Left forelimb (tissue), 1 donor: ENCODE data around the gene TMEM184B.

Experiments used
- DNase-seq: peaks from one replicate; pipeline ENCODE4 v3.0.0-alpha.2; 2018; ENCODE audit warnings: low spot score

Gene TMEM184B

DNA sequence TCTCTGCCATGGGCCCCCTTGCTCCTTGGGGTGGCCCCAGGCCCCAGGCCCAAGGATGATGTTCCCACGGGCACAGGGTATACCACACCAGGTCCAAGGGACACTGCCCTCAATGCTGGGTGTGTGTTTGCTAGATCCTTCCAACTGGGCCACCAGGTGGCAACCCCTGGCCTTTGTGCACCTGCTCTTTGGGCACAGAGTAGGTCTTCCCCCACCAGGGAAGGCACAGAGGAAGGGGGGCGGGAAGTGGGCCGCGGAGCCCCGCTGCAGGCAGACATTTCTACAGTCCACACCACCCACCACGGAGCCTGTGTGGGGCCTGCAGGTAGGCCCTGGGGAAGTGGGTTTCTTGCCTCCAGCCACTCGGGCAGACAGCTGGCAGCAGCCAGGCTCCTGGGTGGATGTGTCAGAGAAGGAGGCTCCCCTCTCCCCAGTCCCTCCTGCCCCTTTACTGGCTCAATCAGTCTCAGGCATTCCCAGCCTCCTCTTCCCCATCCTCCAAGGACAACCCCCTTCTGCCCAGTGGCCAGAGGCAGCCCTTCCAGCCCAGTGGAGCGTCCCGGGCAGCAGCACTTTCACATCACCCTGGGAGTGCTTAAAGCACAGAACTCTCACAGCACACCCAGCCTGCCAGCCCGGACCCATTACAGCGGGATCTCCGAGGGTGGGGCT lies 49.4 kb downstream of the TMEM184B start:
- no peak for DNase-seq

DNA sequence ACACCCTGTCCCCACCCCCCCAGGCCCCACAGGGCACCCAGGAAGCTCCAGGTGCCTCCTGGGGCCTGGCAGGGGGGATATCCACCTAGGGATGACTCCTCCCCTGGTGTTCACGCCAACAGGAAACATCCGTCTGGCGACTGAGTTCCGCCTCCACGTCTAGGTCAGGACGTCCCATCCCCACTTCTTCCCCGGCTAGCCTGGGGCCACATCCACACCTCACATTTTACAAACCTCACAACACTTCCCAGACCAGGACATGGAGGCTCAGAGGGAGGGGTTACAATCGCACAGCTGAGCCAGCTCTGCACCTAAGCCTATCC lies 50.1 kb downstream of the TMEM184B start:
- DNase-seq, result no peak

- no peak for DNase-seq
Measured at GRCh38 chr22:38221908-38222796, 50.7 kb downstream of the TMEM184B start.

- DNase-seq, result no peak
Measured at GRCh38 chr22:38221407-38221806, 51.4 kb downstream of the TMEM184B start.

- DNase-seq, result no peak
Measured at GRCh38 chr22:38220653-38221386, 52.0 kb downstream of the TMEM184B start.

GRCh38 chr22:38220163-38220562 lies 52.6 kb downstream of the TMEM184B start:
- DNase-seq, result no peak

DNA sequence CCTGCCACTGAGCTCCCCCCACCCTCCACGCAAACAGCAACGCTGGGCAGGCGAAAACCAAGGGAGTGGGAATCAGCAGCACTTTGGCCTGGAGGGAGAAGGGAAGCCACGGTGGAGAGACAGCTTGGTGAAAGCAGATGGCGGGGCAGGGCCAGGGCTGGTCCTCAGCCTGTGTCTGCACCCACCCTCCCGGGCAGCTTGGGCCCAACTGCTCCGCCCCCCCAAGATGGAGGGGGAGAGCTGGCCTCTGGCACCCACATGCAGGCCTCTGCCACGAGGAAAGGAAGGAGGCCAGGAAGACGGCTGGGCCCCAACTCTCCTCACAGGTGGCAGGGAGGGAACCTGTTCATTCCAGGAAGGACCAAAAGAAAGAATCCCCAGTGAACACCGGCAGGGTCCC lies 53.2 kb downstream of the TMEM184B start:
- no peak for DNase-seq

GRCh38 chr22:38218661-38219622 lies 53.9 kb downstream of the TMEM184B start:
- DNase-seq, result no peak

- DNase-seq, result no peak
Measured at GRCh38 chr22:38215156-38216038, 57.4 kb downstream of the TMEM184B start.

DNA sequence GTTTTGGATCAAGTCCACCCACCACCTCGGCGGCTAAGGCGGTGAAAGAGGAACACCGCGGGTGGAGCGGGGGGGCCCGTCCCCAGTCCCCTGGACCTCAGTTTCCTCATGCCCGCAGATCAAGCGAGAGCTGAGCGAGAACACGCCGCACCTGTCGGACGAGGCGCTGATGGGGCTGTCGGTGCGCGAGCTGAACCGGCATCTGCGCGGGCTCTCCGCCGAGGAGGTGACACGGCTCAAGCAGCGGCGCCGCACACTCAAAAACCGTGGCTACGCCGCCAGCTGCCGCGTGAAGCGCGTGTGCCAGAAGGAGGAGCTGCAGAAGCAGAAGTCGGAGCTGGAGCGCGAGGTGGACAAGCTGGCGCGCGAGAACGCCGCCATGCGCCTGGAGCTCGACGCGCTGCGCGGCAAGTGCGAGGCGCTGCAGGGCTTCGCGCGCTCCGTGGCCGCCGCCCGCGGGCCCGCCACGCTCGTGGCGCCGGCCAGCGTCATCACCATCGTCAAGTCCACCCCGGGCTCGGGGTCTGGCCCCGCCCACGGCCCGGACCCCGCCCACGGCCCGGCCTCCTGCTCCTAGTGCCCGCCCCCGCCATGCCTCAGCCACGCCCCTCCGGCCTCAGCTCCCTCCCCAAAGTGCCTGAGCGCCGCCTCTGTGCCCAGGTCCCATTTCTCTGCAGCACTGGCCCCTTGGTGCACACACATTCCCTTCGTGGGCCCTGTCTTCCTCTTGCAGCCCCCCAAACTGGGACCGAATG lies 58.3 kb downstream of the TMEM184B start:
- peak; percentile 80 for DNase-seq

- no peak for DNase-seq
Measured at GRCh38 chr22:38213990-38214301, 58.9 kb downstream of the TMEM184B start.

GRCh38 chr22:38213319-38213989 lies 59.4 kb downstream of the TMEM184B start:
- no peak for DNase-seq

GRCh38 chr22:38212442-38212841 lies 60.4 kb downstream of the TMEM184B start:
- DNase-seq, result no peak

DNA sequence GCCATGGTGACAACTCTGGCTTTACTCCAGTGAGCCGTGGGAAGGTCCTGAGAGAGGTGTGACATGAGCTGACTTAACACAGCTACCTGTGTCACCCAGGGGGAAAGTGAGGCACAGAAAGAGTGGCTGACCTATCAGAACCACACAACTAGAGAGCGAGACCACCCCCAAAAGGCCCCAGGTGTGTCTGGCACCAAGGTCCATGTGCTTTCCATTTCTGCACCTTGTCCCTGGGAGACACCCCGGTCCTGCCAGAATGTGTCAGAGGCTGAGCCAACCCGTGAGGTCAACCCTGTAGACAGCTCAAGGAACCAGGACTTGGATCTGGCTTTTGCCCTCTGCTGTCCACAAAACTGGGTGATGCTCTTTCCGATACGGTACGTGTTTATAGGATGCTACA lies 61.3 kb downstream of the TMEM184B start:
- DNase-seq, result no peak

GRCh38 chr22:38208551-38208968 lies 64.2 kb downstream of the TMEM184B start:
- no peak for DNase-seq

GRCh38 chr22:38207898-38208432 lies 64.8 kb downstream of the TMEM184B start:
- peak; percentile 45 for DNase-seq

DNA sequence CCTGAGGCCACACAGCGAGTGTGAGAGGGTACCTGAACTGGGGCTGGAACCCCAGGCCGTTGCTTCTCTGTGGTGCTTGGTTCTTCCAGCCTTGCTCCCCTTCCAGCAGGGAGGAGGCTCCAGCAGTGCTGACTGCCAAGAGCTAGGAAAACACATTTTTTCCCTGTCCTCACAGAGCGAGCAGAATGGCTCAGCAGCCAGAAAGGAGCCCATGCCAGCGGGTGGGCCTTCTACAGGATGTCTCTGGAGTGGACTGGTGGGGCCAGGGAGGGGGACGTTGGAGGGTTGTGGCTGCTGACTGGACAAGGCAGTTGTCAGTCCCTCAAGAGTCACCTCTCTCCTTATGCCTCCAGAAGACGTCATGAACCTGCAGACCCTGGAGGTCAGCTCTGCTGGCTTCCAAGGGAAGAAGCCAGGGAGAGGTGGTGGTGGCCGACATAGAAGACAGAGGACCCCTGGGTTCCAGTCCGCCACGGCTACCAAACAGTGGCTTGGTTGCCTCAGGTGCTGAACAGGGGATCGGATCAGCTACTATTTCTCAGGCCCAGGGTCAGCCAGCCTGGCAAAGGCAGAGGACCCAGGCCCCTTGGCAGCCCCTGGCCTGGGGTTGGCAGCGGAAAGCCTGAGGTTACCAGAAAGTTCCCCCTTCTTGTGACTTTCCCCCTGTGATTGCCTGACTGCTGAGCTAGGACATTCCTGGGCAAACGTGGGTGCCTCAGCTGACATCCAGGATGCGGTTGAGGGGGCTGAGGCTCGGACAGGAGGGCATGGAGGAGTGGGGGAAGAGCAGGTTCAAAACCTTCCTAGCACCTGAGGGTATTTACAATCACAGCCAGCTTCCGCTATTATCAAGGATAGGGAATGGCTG lies 67.3 kb downstream of the TMEM184B start:
- peak; percentile 88 for DNase-seq

DNA sequence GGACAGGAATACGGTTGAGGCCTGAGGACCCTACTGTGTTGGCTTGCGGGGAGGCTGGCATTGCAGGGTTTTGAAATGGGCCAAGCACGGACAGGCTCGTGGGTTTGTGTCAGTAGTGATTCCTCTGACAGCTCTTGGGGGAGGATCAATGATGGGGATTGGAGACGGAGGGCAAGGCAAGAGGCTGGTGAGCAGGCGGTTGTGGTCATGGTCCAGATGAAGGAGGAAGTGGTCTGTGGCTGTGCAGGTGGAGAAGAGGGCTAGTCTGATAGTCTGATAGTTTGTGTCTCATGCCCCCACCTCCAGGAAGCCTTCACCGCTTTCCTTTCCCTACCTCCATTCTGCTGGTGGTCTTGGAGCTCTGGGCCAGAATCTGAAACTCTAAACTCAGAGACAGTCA lies 68.0 kb downstream of the TMEM184B start:
- DNase-seq, result no peak
